ENCODE results near the gene NSRP1.

Gene NSRP1

GRCh38 chr17:30095507-30096244 is 20.9 kb upstream of the NSRP1 start (continued):
- TF ChIP-seq ZNF184 (tag by site-specific recombination; IDR thresholded peaks at IDR 0.05), result peak; percentile 44; the same call in 1 of the 2 replicates
- peak; percentile 59; the same call in 1 of the 2 replicates for TF ChIP-seq ZNF664 (tag by site-specific recombination; IDR thresholded peaks at IDR 0.05)
- TF ChIP-seq REST (tag by site-specific recombination; IDR thresholded peaks at IDR 0.05), result no peak
- peak; percentile 60 for TF ChIP-seq SP7 (tag by site-specific recombination; IDR thresholded peaks at IDR 0.05)
- peak; percentile 15; the same call in 1 of the 2 replicates for TF ChIP-seq ZNF366 (tag by site-specific recombination; conservative IDR thresholded peaks at IDR 0.05)
- TF ChIP-seq YY2 (tag by site-specific recombination; IDR thresholded peaks at IDR 0.05), result peak; percentile 78
- peak; percentile 42; the same call in 1 of the 2 replicates for TF ChIP-seq ZNF629 (tag by site-specific recombination; IDR thresholded peaks at IDR 0.05)
- TF ChIP-seq ZNF518A (tag by site-specific recombination; conservative IDR thresholded peaks at IDR 0.05; ENCODE audit: low read depth), result no peak
- peak; percentile 39; the same call in 1 of the 2 replicates for TF ChIP-seq MZF1 (tag by site-specific recombination; IDR thresholded peaks at IDR 0.05; ENCODE audit: borderline replicate concordance)
- TF ChIP-seq ZNF19 (tag by site-specific recombination; IDR thresholded peaks at IDR 0.05; ENCODE audit: low read depth), result no peak
- peak; percentile 56 for TF ChIP-seq SETDB1 (IDR thresholded peaks at IDR 0.05; ENCODE audit: insufficient read length, low read length)
- no peak for TF ChIP-seq ZNF623 (tag by site-specific recombination; IDR thresholded peaks at IDR 0.05)
- TF ChIP-seq ZBTB48 (tag by site-specific recombination; IDR thresholded peaks at IDR 0.05), result peak; percentile 41; the same call in 1 of the 2 replicates
- no peak for TF ChIP-seq ZNF488 (tag by site-specific recombination; IDR thresholded peaks at IDR 0.05)
- peak; percentile 45 for TF ChIP-seq ZNF654 (tag by site-specific recombination; IDR thresholded peaks at IDR 0.05; ENCODE audit: low read depth)
- TF ChIP-seq ZNF16 (tag by site-specific recombination; IDR thresholded peaks at IDR 0.05; ENCODE audit: low read depth), result no peak
- TF ChIP-seq ZFP3 (tag by site-specific recombination; IDR thresholded peaks at IDR 0.05; ENCODE audit: low read depth), result peak; percentile 87
- TF ChIP-seq ZNF701 (tag by site-specific recombination; IDR thresholded peaks at IDR 0.05), result no peak
- no peak for TF ChIP-seq ZBTB7A (tag by site-specific recombination; IDR thresholded peaks at IDR 0.05; ENCODE audit: low read depth)
- TF ChIP-seq INSM2 (tag by site-specific recombination; IDR thresholded peaks at IDR 0.05), result no peak
- no peak for TF ChIP-seq ZBTB6 (tag by site-specific recombination; IDR thresholded peaks at IDR 0.05)
- no peak for TF ChIP-seq SCRT1 (tag by site-specific recombination; IDR thresholded peaks at IDR 0.05; ENCODE audit: borderline replicate concordance)
- no peak for TF ChIP-seq ZNF514 (tag by site-specific recombination; IDR thresholded peaks at IDR 0.05)
